Central memory CD4-positive, alpha-beta T cell (primary cell): ENCODE data around the gene HMGN1.
A peak's percentile ranks its signal among the peaks of the same experiment; 100 is the strongest.
"Not testable (repeated sequence)": the region's sequence is repeated elsewhere in the genome, so short reads cannot be mapped to it uniquely, and the experiment has no call there.

Source experiments
- DNase-seq: peaks from one replicate; pipeline ENCODE4 v3.0.0; 2022
- total RNA-seq, 3 experiments: gene quantifications; one replicate each; lab custom pipeline; 2026; lab: John Stamatoyannopoulos, UW

HMGN1 gene, protein sequence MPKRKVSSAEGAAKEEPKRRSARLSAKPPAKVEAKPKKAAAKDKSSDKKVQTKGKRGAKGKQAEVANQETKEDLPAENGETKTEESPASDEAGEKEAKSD
- total RNA-seq: 266 to 329 (median 267) reads per million in 3 experiments

DNA sequence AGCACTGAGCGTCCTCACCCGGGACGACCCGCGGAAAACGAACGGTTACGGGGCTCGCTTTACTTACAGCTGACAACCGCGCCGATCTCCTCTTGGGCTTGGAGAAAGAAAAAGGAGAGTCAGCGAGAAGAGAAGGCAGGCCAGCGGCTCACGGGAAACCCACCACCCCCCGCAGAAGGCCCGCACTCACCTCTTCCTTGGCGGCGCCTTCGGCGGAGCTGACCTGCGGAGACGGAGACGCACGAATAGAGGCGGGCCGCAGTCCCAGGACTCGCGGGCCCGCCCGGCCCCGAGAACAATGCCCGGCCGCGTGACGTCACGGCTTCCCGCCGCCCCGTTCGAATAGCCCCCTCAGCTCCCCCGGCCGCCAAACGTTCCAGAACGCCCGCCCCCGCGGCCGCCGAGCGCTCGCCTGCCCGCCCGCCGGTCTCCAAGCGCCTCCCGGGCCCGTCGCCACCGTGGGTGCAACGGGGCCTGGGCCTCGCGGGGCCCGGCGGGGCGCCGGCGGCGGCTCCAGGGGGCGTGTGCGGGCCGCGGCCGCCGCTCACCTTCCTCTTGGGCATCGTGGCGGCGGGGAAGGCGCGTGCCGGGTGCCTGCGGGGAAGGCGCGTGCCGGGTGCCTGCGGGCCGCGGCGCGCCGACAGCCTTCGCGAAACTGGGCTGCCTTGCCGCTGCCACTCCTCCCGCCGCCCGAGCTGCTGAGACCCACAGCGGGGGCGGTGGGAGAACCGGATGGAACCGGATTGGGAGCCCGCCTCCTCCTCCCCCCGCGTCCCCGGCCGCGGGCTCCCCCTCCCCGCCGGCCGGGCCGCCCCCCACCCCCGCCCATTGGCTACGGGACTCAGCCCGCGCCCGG, at the start of gene HMGN1:
Gene HMGN1, minus strand, starts transcription at position 734 of the 856 bp plus-strand sequence. Its CDS starts 171 bp downstream, at position 563.
- DNase-seq: peak; percentile 89

DNA sequence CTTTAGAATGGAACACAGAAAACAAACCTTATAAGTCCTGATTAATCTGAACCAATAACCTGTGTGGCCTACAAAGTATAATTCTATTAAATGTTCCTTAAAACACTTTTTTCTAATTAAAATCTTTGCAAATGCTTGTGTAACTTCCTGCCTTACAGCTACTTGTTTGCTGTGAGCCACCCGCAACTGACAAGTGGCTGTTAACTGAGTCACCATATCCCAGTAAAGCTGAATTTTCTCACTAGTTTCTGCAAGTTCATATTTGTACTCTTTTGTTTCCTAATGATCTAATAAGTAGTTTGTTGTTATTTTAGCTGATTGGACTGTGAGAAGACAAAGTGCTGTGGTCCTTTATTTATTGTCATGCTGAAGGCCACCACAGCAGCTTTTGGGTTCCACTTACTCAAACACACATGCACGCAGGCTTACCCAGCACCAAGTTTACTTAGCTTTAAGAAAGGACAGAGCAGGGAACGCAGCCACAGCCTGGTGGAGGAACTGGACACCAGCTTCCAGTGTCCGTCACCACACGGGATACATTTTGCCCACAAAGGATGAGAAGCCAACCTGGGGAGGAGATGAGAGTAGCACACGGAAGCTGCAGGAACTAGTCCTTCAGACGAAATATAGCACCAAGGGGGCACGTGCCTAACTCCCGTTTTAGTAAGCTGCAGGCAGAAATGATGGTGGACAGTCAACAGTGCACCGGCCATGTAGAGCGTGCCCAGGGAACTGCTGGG, 48.9 kb upstream of the HMGN1 start:
- DNase-seq: no peak

DNA sequence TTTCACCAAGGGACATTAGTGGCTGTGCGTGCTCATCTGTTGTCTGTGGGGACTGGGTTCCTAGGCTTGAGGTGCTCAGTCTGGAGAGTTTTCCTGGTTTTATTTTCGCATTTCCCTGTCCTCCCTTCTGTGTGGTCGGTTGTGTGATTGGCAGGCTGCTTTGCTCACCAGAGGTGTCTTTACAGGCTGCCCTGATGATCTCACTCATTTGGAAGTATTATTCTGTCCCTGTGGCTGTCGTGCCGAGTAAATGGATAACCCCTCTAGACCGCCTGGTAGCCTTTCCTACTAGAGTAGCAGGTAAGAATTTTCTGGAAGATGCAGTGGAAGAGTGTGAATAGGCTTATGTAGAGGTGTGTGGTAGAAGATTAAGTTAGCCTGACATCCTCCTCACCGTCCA, 44.1 kb upstream of the HMGN1 start:
- no peak for DNase-seq

DNA sequence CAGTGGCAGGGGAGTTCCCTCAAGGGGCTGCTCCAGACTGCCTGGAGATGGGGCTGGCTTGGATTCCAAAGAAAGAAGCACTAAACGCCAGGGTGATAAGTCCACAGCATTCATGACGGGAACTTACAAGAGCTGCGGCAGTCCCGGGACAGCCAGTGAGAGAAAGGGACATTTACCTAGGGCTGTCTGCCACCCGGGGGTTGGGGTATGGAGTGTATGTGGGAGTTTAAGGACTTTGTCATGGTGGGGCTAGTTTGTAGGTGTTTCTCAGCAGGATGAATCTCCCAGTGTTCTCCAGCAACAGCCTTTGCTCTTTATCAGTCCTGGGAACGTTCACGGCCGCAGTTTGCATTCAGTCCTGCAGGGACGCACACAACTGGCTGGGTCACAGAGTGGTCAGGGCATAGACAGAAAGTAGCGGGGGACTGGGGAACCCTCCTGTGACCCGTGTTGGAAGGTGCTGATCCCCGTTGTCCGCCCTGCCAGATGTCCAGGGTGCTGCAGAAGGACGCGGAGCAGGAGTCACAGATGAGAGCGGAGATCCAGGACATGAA, 41.4 kb upstream of the HMGN1 start:
- DNase-seq: no peak

DNA sequence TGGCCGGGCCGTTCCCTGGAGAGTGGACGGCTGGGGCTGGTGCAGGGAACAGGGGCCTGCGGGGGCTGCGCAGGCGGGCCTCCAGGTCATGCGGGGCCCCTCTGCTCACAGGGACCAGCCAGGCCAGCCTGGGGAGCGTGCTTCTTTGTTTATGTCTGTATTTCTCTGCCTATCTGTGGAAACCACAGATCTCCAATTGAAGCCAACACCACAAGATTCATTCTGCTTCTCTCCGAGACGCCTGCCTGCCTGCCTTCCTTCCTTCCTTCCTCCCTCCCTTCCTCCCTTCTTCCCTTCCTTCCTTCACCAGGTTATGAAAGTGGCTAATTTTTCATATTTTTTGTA, 39.9 kb upstream of the HMGN1 start:
- DNase-seq: no peak

DNA sequence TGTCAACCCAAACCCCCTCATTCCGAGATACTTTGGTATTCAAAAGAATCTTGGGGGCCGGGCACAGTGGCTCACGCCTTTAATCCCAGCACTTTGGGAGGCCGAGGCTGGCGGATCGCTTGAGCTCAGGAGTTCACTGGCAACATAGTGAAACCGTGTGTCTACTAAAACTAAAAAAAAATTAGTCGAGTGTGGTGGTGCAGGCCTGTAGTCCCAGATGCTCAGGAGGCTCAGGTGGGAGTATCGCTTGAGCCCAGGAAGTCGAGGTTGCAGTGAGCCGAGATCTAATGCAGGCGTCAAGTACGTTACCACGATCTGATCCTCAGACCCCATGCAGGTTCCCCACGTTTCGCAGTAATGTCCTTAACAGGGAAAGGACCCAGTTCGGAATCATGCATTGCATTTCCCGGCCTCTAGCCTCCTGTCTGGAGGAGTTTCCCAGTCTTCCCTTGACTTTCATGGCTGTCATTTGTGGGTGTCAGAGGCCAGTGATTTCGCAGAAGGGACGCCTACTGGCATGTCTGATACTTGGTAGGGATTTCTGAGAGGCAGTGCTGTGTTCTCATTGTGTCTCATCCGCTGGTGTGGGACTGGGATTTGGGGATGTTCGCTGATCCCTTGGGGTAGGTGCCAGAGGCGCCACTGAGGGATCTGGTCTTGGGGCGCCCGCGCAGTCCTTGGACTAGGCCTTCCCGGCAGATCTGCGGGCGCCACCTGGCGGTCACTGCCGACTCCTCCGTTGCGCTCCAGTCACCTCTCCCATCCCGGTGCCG, 39.3 kb upstream of the HMGN1 start:
- peak; percentile 81 for DNase-seq

DNA sequence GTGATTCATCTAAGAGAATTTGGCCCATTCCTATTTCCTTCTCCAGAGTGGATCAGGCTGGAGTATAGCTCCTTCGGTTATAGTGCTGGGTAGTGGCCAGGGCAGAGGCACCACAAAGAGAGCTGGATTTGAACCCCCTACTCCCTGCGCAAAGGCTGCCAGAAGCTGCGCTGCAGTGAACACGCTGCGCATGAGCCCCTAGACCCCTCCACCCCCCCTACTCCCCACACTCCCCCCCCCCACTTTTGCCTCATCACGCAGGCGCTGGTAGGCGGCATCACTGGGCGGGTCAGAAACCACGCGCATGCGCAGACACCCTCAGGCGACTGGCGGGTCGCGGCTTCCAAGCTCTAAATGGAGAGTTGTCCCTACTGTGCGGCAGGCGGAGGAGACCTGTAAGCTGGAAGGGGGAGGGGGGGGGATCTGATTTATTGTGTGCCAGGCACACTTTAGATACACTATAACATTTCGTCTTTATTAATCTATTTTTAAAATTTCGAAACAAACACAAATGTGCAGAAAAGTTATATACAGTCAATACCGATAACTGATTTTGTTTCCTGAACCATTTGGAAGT, 38.7 kb upstream of the HMGN1 start:
- peak; percentile 87 for DNase-seq

DNA sequence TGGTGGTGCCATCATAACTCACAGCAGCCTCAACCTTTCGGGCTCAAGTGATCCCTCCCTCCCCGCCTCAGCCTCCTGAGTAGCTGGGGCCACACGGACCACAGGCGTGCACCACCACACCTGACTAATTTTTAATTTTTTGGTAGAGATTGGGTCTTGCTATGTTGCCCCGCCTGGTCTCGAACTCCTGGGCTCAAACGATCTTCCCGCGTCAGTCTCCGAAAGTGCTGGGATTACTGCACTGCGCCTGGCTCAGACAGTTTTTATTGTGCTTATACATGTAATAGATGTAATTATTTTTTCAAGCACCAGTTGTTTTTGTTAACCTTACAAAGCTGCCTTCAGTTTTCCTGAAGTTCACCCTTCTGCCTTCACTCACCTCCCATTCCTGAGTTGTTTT, 38.0 kb upstream of the HMGN1 start:
- no peak for DNase-seq

DNA sequence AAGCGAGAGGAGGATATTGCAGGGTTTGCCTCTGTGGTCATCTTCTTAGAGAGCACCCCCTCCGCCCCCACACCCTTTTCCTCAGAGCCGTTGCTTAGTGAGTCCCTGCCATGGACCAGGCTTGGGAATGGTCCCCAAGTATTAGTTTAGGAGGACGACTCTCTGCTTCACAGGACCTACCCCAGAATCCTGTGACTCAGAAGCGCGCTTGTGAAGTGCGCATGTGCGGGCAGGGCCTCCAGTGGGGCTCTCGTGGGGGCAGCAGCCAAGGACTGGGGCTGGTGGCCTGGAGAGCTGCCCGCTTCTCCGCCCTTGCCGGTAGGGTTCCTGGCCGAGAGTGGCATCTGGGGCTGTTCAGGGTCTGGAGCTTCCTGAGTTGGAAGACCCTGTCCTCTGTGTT, 37.3 kb upstream of the HMGN1 start:
- no peak for DNase-seq

DNA sequence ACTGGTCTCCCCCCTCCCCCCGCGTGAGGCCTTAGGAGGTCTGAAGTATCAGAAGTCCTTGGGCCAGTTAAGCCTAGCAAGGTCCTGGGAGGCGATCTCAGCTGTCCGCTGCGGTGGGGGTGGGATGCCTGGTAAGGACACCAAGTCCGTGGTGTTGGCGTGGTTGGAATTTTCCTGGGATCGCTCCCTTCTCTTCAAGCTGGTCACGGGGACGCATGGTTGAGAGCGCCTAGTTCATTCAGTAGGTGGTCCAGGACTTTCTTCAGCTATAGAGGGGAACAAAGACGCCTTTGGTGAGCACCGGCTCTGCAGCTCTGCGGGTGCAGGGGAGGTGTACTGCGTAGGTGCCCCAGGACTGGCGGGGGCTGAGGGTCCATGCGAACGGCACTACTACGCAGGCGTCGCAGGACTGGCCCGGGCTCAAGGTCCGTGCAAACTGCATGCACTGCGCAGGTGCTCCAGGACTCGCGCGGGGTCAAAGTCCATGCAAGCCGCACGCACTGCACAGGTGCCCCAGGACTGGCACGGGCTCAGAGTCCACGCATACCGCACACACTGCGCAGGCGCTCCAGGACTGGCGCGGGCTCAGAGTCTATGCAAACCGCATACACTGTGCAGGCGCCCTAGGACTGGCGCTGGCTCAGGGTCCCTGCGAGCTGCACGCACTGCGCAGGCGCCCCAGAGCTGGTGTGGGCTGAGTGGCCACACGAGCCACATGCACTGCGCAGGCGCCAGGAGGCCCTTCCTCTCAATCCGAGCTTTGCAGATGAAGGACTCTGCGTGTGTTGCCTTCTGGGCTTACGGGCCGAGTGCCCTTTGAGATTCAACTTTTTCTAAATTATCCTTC, 36.6 kb upstream of the HMGN1 start:
- DNase-seq: peak; percentile 17

DNA sequence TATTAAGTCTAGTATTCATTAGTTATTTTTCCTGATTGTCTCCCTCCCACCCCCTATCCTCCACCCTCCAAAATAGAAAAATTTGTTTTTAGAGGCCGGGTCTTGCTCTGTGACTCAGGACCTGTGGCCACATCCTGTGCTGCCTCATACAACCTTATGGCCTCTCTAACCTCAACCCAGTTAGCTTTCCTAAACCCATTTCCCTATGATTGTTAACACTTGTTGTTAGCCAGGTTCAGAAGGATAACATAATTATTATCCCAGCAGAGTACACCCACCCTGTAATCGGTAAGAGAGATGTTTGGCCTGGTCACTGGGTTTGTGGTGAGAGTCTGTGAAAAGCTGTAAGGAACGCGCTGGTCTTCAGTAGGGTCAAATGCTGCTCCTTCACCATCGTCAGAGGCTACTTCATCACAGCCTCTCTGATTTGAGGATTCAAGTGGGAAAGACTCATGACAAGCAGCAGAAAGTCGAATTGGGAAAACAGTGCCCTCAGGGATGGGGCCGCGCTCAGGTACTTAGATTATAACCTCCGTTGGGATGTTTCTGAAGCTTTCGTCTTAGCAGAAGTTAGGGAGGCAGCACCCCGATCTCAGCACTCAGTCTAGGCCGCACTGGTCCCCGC, 35.9 kb upstream of the HMGN1 start:
- DNase-seq: no peak

DNA sequence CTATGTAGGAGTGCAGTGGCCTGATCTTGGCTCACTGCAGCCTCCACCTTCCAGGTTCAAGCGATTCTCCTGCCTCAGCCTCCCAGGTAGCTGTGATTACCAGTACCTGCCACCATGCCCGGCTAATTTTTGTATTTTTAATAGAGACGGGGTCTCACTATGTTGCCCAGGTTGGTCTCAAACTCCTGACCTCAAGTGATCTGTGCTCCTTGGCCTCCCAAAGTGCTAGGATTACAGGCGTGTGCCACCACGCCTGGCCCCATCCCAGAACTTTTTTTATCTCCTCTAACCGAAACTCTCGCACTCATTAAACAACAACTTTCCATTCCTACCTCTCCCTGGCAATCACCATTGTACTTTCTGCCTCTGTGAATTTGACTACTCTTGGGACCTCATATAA, 33.2 kb upstream of the HMGN1 start:
- DNase-seq: not testable (repeated sequence)

DNA sequence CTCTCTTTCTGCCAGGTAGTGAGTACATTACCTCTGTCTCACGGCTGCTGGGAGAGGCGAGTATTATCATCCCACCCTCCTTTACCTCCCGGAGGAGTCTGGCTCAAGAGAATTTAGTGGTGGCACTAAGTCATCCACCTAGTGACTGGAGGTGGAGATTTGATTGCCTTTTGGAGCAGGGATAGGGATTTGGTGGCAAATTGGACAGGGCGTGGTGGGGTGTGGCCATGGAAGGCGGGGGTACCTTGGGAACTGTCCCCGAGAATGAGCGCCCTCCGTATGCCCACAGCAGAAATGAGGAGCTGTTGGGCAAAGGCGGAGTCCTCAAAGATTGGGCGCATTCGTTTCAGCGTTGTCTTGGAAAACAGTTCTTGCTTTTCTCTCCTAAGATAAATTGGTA, 32.1 kb upstream of the HMGN1 start:
- no peak for DNase-seq

DNA sequence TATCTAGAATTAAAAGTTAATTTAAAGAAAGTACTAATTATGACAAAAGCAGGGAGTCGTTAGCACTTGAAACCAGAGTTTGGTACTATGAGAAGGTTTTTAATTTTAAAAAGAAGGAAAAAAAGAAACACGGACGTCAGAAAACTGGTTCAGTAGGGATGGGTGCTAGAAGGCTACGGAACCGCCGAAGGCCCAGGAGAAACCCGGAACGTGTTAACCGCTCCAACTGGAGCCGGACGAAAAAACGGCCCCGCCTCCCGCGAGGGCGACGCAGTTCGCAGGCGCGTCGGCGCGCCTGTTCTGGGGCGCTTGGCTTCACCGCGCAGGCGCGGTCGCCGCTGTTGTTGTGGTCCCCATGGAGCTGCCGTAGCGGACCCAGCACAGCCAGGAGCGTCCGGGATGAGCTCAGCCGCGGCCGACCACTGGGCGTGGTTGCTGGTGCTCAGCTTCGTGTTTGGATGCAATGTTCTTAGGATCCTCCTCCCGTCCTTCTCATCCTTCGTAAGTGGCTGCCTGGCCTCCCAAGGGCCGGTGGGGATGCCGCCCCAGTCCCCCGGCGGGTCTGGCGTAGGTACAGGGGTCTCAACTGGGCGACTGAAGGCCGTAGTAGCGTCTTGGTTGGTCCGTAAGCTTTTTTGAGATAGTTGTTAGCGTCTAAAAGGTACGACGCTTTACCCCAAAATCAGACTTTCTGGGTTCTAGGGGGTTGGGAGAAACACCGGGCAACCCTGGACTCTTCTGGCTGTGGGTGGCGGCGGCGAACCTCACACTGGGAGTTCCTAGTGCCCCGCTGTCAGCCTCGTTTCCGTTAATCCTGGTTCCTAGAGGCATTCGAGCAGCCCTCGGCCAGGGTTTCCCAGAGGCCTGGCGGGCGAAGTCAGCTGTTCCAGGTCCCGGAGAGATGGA, 31.4 kb upstream of the HMGN1 start:
- DNase-seq: peak; percentile 87

DNA sequence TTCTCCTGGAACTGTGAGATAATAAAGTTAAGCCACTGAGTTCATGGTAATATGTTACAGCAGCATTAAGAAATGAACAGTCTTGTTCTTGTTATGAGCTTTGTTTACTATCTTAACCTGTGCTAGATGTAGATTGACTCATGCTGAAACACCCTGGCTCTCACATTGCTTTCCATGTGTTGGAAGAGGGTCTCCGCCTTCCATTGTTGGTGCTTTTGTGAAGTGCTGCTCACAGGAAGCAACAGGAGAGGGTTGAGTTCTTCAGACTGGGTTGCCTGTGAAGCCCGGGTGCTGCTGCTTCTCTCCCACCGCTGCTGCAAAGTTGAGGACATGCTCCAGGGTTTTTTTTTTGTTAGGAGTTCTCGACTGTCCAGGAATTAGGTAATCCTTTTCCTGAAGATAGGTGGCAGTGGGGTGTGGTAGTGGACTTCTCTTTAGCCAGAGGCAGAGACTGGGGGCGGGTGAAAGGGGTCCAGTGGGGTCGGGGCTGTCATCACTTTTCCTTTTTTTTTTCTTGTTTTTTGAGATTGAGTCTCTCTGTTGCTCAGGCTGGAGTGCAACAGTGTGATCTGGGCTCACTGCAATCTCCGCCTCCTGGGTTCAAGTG, 28.7 kb upstream of the HMGN1 start:
- DNase-seq: no peak

DNA sequence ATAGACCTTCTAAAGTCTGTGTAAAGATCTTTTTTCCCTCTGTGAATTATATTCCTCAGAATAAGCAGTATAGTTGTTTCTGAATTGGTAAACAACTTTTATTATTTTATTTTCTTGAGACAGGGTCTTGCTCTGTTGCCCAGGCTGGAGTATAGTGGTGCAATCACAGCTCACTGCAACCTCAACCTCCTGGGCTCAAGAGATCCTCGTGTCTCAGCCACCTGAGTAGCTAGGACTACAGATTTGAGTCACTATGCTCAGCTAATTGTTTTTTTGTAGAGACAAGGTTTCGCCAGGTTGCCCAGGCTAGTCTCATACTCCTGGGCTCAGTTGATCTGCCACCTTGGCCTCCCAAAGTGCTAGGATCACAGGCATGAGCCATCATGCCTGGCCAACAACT, 26.6 kb upstream of the HMGN1 start:
- DNase-seq: no peak

DNA sequence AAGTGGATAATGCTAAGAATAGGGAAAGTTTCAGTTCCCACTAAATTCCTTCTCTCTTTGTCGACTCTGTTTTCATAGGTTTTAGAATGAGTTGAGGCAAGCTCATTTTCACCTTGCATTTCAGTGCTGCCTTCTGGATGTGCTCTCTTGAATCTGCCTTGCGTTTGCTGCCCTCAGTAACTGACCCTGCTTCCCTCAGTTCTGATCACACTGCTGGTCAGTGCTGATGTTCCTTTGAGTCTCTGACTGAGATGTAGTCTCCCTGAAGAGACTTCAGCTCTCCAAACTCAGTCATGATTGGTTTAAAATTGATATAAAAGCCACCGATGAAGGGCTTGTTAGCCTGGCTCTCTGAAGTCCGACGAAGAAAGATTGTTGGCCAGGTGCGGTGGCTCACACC, 25.2 kb upstream of the HMGN1 start:
- no peak for DNase-seq

DNA sequence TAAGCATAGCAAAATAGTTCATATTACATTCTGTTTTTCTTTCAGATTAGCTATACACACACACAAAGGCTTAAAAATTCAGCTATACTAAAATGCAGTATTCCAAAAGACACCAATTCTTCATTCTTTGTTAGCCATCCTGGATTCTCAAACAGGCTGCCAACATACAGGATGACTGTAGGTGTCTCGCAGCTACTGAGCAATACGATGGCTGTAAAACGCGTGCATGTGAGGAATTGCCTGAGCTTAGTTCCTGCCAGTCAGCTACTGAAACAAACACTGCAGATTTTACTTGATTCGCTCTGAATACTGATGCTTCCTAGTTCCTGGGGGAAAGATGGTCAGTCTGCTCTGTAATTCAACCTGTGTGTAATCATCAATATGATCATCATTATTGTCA, 24.7 kb upstream of the HMGN1 start:
- no peak for DNase-seq

DNA sequence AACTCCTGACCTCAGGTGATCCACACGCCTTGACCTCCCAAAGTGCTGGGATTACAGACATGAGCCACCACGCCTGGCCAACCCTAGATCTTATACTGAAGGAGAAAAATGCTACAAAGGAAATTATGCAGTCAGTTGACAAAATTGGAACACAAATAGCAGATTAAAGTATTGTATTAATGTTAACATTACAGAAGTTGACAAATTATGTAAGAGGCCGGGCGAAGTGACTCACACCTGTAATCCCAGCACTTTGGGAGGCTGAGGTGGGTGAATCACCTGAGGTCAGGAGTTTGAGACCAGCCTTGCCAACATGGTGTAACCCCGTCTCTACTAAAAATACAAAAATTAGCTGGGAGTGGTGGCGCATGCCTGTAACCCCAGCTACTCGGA, 21.0 kb upstream of the HMGN1 start:
- DNase-seq: not testable (repeated sequence)
